Measurements from ENCODE around the gene DUS1L. TPM values are rescaled to one million over a fixed set of nuclear protein-coding genes. Genes with fewer than 3 reads are reported as not detected.

The DUS1L gene
- total RNA-seq, 1 experiment from 2014 or later = 126 TPM

GRCh38 chr17:82061047-82061925 is 4.3 kb downstream of the DUS1L start:
- Histone ChIP-seq H3K4me1 (peaks cover 14% of the 10 kb centered on the region; the same call in 1 of the 2 replicates), H3K27me3 (no peaks in the 10 kb centered on the region), H3K9me3 (replicated peaks) (no peaks in the 10 kb centered on the region), H3K27ac (no peak overlapping the region), H3K36me3 (peaks cover 45% of the 10 kb centered on the region), H3K4me3 (no peak overlapping the region)
- DNase-seq = no peak

DNA sequence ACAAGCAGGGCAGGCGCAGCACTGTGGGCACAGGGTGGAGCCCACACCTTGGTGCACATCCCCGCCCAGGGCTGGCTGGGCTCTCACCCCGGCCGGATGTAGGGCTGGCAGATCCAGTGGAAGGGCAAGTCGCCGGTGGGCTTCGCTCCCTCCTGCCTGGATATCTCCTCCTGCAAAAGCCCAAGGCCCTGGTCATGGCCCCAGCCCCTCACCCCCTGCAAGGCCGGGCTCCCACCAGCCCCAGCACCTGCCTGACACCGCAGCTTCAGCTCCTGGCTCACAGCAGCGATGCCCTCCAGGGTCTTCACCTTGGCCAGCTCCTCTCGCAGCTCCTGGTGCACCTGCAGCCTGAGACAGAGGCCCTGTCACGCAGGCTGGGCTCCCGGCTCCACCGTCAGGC is 5.0 kb downstream of the DUS1L start:
- Histone ChIP-seq H3K36me3 (peaks cover 51% of the 10 kb centered on the region), H3K4me3 (no peak overlapping the region)

GRCh38 chr17:82060001-82060380 is 5.6 kb downstream of the DUS1L start:
- Histone ChIP-seq H3K27ac (no peak overlapping the region), H3K27me3 (no peaks in the 10 kb centered on the region), H3K4me3 (no peak overlapping the region), H3K4me1 (peaks cover 8% of the 10 kb centered on the region; the same call in 1 of the 2 replicates), H3K36me3 (peaks cover 56% of the 10 kb centered on the region), H3K9me3 (replicated peaks) (no peaks in the 10 kb centered on the region)
- no peak for DNase-seq

More for the DNA sequence above, 5.0 kb downstream of the DUS1L start:
- Histone ChIP-seq H3K4me1 (peaks cover 9% of the 10 kb centered on the region; the same call in 1 of the 2 replicates), H3K9me3 (replicated peaks) (no peaks in the 10 kb centered on the region), H3K27me3 (no peaks in the 10 kb centered on the region), H3K27ac (no peak overlapping the region)
- no peak for DNase-seq

DNA sequence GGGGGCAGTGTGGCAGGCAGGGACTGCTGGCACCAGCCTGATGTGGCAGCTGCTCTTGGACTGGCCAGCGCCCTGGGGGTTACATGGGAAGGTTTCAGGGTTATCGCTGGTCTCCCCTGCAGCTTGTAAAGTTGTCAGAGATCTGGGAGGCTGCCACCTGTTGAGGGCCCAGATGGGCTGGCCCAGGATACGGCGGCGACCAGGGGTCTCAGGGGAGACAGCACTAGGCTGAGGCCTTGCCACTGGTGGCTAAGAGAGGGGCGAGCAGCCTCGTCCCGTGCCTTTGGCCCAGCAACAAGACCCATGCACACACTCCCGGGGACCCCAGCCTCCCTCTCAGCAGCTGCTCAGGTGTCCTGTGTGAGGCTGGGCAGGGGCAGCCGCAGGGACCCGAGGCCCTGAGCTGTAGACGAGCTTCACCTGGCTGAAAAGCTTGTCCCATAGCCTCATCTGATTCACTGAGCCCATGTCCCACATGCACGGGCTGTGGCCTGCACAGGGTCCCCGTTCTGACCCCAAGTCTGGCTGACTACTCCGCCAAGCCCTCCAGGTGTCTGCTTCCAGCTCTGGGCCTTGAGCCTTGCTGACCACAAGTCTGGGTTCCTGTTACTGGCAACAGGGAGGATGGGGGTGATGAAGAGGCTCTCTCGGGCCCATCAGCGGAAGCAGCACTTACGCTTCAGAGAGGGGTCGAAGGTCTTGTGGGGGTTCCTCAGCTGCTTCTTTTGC is 6.2 kb downstream of the DUS1L start:
- DNase-seq = no peak
- Histone ChIP-seq H3K9me3 (replicated peaks) (no peaks in the 10 kb centered on the region), H3K4me1 (peaks cover 3% of the 10 kb centered on the region; the same call in 1 of the 2 replicates), H3K36me3 (peaks cover 61% of the 10 kb centered on the region), H3K27ac (no peak overlapping the region), H3K4me3 (no peak overlapping the region), H3K27me3 (no peaks in the 10 kb centered on the region)

GRCh38 chr17:82058855-82059249 is 6.8 kb downstream of the DUS1L start:
- Histone ChIP-seq H3K27me3 (no peaks in the 10 kb centered on the region), H3K4me3 (no peak overlapping the region), H3K36me3 (peaks cover 66% of the 10 kb centered on the region), H3K27ac (no peak overlapping the region), H3K9me3 (replicated peaks) (no peaks in the 10 kb centered on the region), H3K4me1 (0 out of 2 replicates have a peak, but pooled peaks cover 3% of the 10 kb centered on the region)
- DNase-seq = no peak

- peaks cover 67% of the 10 kb centered on the region for H3K36me3 ChIP-seq
- 0 out of 2 replicates have a peak, but pooled peaks cover 3% of the 10 kb centered on the region for H3K4me1 ChIP-seq
- H3K4me3 ChIP-seq = no peak overlapping the region
- H3K27me3 ChIP-seq = no peaks in the 10 kb centered on the region
- H3K9me3 ChIP-seq (replicated peaks) = no peaks in the 10 kb centered on the region
- H3K27ac ChIP-seq = no peak overlapping the region
- DNase-seq = no peak
Measured at GRCh38 chr17:82058230-82058854, 7.3 kb downstream of the DUS1L start.

DNA sequence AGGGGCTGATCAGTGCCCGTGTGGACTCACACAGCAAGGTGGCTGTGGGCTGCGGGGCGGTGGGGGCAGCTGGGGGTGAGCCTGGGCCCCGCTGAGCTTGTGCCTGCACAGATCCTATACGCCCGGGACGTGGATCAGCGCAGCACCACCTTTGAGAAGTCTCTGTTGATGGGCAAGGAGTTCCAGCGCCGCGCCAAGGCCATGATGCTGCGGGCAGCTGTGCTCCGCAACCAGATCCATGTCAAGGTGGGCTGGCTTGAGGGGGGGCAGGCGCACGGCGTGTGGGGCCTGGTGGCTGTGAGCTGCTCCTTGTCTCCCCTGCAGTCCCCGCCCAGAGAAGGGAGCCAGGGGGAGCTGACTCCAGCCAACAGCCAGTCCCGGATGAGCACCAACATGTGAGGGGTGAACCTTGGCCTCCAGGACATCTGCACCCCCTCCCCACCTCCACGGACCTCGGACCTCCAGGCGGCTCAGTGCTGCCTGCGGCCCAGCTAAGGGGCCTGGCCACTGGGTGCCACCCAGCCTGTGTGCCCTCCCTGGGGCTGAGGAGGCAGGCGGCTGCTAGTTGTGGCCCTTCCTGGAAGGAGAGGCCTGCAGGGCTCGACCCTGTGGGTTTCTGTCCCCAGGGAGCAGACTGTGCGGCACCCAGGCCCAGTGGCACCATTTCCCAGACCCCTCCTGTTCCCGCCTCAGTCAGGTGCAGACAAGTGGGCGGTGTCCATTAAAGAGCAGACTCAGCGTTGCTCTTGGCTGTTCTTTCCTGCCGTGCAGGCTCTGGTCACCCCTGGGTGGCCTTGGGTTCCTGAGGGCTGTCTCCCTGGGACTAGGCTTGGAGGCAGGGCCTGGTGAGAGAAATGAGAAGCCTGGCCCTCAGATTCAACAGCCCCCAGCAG is 8.6 kb downstream of the DUS1L start:
- H3K36me3 ChIP-seq = peaks cover 59% of the 10 kb centered on the region

DNA sequence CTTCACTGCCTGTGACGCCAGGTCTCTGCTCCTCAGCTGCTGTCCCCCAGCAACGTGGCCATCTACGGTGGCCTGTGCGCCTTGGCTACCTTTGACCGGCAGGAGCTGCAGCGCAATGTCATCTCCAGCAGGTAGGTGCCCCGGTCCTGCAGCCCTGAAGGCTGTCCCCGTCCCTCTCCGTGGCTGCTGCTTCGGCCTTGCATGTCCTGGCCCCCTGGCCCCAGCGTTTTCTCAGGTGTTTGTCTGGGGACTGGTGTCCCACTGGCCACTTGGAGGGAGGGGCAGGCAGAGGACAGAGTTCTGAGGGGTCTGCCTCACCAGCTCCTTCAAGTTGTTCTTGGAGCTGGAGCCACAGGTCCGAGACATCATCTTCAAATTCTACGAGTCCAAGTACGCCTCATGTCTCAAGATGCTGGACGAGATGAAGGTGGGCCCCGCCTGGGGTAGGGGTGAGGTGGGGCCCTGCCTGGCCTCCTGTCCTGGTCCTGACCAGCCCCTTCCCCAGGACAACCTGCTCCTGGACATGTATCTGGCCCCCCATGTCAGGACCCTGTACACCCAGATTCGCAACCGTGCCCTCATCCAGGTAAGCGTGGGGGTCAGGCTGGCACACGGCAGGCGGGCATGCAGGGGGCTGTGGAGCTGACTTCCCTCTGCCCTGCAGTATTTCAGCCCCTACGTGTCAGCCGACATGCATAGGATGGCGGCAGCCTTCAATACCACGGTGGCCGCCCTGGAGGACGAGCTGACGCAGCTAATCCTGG is 9.5 kb downstream of the DUS1L start:
- Histone ChIP-seq H3K27me3 (no peaks in the 10 kb centered on the region), H3K4me3 (no peak overlapping the region), H3K27ac (no peak overlapping the region), H3K4me1 (peaks cover 8% of the 10 kb centered on the region; the same call in 1 of the 2 replicates), H3K9me3 (replicated peaks) (no peaks in the 10 kb centered on the region), H3K36me3 (peaks cover 55% of the 10 kb centered on the region)
- no peak for DNase-seq

More for the DNA sequence above, 8.6 kb downstream of the DUS1L start:
- H3K4me1 ChIP-seq = peaks cover 8% of the 10 kb centered on the region; the same call in 1 of the 2 replicates
- no peak overlapping the region for H3K4me3 ChIP-seq
- H3K9me3 ChIP-seq (replicated peaks) = no peaks in the 10 kb centered on the region
- H3K27ac ChIP-seq = no peak overlapping the region
- no peak for DNase-seq
- no peaks in the 10 kb centered on the region for H3K27me3 ChIP-seq

DNA sequence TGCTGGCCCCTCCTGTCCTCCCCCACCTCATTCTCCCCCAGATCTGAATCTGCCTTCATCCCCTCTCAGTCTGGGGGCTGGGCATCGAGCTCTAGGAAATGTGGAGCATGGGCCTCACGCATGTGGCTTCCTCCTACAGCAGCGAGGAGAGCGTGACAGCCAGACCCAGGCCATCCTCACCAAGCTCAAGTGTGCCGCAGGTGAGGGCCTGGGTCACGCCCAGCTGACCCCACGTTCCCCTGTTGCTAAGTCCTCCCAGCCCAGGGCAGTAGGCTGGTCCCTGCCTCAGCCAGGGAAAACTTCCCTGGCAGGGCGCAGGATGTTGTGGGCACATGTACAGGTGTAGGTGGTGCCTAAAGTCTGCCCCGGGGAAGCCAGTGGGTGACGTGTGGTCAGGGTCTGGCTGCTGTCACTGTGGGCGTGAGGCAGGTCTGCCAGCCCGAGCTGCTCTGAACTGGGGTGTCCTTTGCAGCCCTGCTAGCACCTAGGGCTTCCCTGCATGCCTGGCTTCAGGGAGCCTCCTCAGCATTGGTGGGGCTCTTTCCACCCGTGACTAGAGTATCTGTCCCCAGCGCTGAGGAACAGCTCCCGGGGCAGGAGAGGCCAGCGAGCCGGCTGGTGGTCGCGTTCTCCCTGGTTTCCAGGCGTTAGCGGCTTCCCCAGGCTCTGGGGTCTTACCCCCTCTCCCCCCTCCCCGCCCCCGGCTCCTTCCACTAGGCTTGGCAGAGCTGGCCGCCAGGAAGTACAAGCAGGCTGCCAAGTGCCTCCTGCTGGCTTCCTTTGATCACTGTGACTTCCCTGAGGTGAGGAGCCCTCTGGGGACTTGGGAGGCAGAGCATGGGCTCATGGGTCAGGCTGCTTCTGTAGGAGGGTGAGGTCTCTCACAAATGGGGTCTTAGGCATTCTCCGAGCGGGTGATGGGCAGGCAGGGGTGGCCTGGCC is 10.3 kb downstream of the DUS1L start:
- Histone ChIP-seq H3K9me3 (replicated peaks) (no peaks in the 10 kb centered on the region), H3K4me1 (peaks cover 8% of the 10 kb centered on the region; the same call in 1 of the 2 replicates), H3K36me3 (peaks cover 48% of the 10 kb centered on the region), H3K27ac (no peak overlapping the region), H3K27me3 (no peaks in the 10 kb centered on the region), H3K4me3 (no peak overlapping the region)
- DNase-seq = no peak

GRCh38 chr17:82054351-82055022 is 11.1 kb downstream of the DUS1L start:
- H3K36me3 ChIP-seq = peaks cover 48% of the 10 kb centered on the region
- no peaks in the 10 kb centered on the region for H3K9me3 ChIP-seq (replicated peaks)
- DNase-seq = no peak
- no peaks in the 10 kb centered on the region for H3K27me3 ChIP-seq
- H3K4me1 ChIP-seq = peaks cover 4% of the 10 kb centered on the region; the same call in 1 of the 2 replicates
- H3K4me3 ChIP-seq = no peak overlapping the region
- H3K27ac ChIP-seq = no peak overlapping the region

DNA sequence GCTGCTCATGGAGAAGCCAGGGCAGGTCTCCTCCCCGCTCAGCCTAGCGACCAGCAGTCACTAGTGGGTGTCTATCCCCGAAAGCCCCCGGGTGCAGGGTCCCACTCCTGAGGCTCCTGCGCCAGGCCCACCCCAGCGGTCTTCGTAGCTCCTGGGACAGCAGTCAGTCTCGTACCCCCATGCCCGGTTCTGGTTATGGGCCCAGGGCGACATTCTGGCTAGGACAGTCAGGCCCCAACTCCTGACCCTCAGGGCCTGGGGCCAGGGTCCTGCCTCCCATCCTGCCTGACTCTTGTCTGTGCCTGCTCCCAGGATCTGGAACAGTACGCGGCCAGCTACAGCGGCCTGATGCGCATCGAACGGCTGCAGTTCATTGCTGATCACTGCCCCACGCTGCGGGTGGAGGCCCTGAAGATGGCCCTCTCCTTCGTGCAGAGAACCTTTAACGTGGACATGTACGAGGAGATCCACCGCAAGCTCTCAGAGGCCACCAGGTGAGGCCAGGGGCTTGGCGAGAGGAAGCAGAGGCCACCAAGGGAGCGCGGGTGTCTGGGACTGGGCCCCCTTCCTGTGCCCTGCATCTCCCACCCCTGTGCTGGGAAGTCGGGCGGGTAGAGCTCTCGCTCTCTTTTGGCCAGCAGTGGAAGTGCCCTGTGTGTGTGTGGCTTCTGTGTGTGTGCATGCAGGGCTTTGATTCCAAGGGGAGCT is 11.9 kb downstream of the DUS1L start:
- DNase-seq = no peak
- Histone ChIP-seq H3K9me3 (replicated peaks) (no peaks in the 10 kb centered on the region), H3K4me3 (no peak overlapping the region), H3K27me3 (no peaks in the 10 kb centered on the region), H3K4me1 (peaks cover 4% of the 10 kb centered on the region; the same call in 1 of the 2 replicates), H3K27ac (no peak overlapping the region), H3K36me3 (peaks cover 45% of the 10 kb centered on the region)
